HG02870 (cell line): ENCODE measurements around the gene SPATA32.
"Not testable (repeated sequence)": the region's sequence is repeated elsewhere in the genome, so short reads cannot be mapped to it uniquely, and the experiment has no call there.

Experiments
- ATAC-seq: cut with Tn5 transposase; IDR thresholded peaks from one replicate; pipeline ENCODE4 v1.9.1; 2021; ENCODE audit warnings: mild to moderate bottlenecking, moderate library complexity; ENCODE audit not compliant: unreplicated experiment

The SPATA32 gene

DNA sequence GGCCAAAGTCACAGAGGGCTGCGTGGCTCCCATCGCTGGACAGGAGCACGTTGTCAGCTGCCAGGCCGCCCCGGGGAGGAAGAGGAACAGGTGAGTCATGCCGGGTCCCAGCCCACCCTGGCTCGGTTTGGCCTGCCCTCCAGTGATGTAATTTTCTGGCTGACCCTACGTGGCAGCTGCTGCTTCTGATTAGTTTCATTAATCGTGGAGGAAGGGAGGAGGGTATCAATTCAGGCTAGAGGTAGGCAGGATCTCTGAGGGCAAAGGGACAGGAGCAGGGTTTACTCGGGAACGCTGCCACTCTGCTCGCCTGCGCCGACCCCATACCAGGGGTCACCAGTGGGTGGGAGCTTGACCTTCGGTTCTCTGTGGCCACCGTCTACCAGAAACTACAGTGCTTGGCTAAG is 11.7 kb upstream of the SPATA32 start:
- ATAC-seq, result no peak

DNA sequence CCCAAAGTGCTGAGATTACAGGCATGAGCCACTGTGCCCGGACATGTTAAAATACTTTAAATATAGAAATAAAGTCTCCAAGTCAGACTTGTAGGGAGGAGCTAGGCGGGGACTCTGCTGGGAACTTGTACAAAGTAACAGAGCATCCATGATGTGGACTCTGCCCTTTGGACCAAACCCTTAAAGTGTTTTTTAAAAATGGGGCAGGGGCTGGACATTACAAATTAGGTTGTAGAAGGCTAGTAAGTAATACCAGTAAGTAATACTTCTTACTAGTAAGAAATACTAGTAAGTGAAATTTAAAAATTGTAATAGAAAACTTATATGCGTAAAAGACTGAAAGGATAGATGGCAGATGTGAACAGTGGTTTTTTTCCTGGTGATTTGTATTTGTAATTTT is 9.7 kb upstream of the SPATA32 start:
- no peak for ATAC-seq

DNA sequence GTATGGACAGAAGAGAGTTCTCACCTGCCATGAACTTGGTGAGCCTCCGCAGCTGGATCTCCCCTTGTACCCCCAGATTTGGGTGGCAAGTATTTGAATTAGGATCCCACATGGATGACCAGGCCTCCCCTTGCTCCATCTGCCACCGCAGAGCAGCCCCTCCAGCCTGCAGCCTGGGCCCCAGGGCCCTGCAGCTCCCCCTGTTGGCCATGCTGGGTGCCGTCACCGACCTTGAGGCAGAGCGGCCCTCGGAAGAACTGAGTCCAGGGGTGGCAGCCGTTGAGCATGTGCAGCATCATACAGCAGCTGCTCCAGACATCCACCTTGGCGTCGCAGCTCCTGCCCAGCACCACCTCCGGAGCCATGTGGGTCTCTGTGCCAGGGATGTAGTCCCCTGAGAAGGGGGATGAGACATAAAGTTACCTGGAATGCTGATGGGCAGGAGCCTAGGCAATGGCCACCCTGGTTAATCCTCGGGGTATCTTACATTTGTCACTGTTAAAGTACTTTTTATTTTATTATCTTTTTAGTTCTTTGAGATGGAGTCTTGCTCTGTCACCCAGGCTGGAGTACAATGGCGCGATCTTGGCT is 9.0 kb upstream of the SPATA32 start:
- no peak for ATAC-seq

DNA sequence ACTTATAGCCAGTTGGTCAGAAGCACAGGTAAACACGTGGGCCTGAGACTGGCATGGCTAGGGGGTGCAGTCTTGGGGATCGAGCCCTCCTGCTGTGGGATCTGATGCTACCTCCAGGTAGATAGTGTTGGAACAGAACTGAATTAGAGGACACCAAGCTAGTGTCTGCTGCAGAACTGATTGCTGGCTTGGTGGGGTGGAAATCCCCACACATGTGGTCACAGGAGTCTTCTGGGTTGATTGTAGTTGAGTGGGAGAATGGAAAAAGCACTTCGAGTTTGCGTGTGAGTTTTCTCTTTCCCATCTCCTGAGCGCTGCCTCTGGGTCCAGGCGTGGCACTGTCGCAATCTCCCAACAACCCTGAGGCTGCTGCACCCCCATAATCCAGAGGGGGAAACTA is 8.0 kb upstream of the SPATA32 start:
- ATAC-seq, result no peak

DNA sequence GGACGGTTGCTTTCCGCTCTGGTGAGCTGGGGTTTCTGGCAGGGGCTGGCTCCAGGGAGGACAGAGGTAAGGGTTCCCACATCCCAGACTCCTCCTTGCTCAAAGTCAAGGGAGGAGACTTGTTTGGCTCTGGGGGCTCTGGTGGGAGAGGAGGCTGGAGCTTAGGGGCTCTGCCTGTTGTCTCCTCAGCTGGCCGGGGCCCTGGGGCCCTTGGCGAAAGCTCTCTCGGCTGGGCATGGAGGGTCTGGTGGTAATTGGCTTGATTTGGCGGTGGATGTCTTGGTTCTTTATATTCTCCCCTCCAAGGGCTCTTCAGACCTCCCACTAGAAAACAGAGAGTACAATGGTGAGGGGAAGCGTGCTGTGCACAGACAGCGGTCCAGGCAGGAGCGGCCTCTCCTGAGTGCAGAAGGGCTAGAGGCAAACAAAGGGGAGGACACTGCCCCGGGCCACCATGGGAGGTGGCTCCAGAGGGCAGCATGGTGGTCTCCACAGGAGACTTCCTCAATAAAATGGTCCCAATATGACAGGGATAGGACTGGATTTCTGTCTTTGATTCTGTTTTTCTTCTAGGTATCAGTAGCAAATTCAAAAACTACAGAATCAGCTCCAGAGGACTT is 5.7 kb upstream of the SPATA32 start:
- ATAC-seq, result no peak

DNA sequence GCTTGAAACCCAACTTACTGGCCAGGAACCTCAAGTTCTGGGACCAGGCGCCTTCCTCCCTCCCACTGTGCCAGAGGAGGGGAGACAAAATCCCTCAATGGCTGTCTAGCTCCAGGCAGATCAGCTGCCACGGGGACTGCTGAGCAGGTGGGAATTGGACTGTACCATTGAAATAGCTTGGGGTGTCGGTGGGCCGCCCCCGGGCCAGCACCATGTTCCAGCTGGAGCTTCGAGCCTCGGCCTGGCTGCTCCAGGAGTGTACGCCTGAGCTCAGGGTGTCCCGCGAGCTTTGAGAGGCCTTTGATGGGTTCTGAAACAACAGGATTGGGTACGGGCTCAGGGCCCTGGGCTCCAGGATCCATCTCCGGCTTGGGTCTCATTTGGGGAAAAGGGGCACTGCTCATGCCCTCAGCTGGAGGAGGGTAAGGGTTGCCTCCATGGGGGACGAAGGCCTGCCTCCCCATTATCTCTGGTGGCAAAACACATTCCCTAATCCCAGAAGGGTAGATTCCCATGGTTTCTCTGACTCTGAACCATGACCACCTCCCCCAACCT is 4.6 kb upstream of the SPATA32 start:
- no peak for ATAC-seq

DNA sequence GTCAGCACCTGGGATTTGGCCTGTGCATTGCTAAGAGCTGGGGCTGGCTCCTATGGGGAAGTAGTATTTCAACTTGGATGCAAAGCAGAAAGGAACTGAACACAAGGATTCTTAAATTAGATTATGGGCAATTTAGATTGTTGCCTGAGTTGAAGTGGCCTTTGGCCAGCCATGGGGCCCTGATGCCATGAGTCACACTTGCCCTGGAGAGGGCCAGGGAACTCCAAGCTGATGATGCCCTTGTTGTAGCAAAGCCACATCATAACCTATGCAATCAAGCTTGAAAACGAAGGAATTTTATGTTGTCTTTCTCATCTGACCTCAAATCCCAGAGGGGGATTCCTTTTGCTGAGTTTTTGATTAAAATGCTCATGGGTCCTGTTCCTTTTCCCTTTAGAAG is 3.9 kb upstream of the SPATA32 start:
- no peak for ATAC-seq

DNA sequence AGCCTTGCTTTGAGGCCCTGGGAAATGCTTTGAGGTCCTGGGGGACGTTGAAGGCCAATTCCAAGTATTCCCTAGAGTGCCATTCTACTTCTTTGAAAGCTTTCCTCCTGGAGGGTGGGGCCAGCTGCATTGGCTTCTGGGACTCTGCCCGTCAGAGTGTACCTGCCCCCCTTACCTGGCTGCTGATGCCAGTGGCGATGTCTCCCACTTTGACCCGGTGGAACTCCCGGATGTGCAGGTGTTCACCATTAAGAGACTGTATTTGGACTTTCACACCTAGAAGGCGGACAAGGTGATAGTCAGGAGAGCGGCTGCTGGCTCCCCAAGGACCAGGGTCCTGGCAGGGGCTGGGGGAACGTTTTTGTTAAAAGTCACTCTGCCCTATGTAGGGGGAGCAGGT is 3.1 kb upstream of the SPATA32 start:
- no peak for ATAC-seq

DNA sequence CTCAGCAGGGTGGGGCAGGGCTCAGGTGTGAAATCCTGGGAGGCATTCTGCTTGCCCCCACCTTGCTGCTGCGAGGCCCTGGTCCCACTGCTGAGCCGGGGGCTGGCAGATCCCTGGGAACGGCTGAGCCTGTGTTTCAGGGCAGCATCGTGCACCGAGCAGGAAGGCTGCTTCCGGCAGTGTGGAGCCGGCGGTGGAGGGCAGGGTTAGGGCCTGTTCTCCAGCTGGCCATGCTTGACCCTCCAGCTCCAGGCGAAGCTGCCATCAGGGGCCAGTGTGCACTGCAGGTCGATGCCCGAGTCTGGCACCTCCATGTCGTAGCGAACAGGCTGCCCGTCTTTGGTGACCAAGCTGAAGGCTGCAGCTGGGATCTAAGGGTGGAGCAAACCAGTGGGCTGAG is 2.5 kb upstream of the SPATA32 start:
- ATAC-seq, result no peak

DNA sequence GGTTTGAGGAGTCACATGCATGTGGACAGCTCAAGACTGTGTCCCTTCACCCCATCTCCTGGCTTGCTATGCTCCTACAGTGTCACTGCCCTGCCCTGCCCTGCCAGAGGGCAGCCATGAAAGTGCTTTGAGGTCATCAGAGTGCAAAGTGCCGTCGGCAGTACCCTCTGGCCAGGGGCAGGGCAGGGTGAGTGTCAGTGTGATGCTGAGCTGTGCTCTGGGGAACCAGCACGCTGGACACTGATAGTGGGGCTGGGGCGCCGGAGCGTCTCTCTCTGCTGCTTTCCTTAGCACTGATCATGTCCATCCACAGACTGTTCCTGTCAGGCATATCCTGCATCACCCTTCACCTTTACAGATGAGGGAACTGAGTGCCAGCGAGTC is 1.6 kb upstream of the SPATA32 start:
- no peak for ATAC-seq

DNA sequence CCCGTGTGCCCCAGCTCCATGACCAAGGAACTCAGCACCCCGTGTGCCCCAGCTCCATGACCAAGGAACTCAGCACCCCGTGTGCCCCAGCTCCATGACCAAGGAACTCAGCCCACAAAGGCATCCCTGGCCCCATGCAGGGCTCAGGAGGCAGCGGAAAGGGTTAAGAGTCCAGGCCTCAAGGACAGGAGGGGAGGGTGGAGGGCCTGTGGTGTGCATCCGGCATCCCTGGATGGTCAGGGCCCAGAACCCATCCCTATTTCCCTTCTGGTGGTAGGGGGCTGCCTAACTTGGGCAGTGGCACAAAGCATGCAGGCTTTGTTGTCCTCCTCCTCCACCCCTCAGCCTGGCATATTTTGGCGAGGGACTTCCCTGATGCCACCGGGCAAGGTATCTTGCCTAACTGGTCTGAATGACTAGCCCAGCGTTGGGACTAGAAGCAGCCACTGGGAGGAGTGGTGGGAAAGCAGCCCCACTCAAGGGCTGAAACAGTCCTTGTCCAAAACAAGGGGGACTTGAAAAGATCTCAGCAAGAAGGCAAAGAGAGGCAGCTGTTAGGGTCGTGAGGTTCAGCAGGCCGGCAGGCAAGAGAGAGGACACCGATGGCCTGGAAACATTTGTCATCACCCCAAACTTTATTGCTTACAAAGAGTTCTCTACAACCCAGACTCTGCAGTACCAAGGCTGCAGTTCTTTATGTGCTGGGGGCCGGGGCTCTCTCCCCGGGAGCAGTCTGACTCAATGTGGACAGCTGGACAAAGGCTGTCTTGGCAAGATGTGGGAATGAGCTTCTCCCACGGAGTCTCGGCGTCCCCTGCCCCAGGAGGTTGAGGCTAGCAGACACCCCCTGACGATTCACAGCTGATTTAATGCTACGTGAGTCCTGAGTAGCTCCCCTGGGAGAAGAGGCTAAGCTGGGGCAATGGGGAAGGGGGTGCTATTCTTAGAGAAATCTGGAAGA is 902 bp upstream of the SPATA32 start:
- no peak for ATAC-seq

DNA sequence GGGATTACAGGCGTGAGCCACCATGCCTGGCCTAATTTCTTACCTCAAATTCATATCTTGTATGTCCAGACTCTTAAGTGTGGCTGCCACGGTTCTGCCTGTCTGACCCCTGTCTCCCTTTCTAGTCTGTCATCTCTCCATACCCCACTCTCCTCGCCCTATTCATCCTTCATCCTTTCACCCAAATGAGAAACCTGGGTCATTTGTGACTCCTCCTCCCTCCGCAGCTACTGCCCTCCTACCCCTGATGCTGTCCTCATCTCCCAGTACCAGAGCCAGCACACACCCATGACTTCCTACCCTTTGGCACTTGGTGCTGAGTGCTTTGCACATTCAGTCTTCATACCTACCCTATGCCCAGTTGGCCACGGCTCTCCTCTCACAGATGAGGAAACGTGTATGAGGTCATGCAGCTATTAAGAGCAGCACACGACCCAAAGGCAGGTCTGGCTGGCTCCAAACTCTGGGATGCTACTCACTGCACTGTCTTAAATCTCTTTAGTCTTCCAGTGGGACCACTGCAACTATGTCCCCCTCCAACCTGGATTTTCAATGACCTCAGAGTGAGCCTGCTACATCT is 1.6 kb downstream of the SPATA32 start:
- ATAC-seq, result no peak

DNA sequence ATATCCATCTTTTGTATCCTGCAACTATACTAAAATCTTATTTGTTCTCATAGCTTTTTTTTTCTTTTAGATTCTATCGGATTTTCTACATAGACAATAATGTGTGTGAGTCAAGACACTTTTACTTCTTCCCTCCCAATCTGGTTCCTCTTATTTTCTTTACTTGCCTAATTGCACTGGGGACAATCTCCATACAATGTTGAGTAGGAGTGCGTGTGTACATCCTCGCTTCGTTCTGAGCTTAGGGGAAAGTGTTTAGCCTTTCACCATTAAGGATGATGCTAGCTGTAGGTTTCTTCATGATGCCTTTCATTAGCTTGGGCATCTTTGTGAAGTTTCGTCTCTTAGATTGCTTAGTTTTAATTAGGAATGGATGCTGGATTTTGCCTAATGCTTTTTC is 2.9 kb downstream of the SPATA32 start:
- ATAC-seq, result no peak

DNA sequence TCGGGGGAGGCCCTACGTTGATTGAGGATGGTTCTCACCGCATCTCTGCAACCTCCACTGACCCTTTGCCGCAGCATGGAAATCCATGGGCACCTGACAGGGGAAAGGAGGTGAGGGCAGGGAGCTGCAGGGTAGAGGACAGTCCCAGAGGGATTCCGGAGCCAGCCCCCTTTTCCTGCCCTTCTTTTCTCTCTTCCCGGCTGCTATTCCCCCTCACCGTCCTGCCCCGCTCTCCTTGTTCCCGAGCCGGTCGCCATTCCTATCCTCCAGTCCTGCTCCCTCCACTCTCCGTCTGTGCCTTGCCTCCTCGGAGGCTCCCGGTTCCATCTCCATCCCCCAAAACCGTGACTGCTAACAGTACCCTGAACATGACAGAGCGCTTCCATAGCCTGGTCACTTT is 4.8 kb downstream of the SPATA32 start:
- ATAC-seq, result no peak

DNA sequence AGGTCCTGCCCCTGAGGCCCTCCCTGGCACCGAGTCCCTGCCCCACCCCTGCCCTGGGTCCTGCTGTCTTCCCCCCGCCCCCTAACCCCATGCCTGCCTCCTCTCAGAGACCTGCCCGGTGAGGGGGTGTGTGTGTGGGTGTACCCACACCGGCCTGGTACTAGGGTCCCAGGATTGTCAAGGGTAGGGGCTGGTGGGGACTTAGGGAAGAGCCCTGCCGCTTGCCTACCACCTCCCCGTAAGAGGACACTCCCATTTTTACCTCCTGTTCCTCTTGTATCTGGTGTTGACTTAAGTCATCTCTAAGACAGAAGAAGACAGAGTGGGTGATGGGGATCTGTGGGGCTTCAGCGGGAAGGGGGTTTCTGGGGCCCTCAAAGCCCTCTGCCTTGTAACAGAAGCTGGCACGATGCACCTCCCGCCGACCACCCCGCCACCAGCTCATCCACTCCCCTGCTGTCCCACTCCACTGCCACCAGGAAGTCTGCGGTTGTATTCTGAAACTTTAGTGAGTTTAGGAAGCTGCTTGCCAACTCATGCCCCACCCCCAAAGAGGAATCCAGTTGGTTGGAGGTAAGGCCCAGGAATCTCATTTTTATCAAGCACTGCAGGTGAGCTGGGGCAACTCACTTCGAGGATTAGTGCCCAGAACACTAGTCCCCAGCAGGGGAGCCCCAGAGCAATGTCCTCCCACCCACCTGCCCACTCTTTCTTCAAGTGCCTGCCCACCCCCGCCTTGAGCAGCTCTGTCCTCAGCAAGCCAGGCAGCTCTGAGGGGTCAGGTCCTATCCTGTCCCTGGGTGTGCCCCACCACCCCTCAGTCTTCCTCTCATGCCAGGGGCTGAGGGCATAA is 5.6 kb downstream of the SPATA32 start:
- no peak for ATAC-seq

DNA sequence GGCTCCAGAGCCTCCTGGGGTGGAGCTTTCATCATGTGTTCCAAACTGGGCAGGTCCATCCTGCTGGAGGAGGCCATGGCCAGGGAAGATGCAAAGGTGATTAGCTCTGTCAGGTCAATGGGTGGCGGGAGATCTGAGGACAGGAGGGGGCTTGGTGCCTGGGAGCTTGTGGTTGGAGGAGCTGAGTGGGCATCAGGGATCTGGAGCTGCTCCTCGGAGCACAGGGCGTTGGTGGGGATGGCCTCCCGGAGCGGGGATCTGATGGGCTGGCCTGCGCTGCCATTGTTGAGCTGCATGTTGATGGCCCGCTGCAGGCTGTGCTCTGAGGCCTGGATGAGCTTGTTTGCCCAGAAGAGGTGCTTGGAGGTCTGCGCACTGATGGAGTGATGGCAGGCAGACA is 6.5 kb downstream of the SPATA32 start:
- no peak for ATAC-seq

DNA sequence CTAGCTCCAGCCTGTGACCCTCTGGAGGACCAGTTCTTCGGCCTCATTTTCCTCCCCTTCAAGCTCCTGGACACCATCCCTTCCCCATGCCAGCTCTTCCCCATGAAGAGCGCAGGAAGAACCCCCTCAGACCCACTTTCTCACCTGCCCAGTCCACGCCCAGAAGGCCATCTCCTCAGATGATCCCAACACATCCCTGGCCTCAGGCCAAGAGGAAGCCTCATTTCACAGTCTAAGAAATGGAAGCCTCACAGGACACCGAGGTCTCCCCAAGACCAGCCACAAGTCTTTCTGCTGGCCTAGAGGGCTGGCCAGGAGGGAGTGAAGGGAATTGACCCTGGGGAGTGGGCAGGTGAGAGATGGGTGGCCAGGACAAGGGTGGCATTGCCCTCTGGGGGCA is 8.0 kb downstream of the SPATA32 start:
- ATAC-seq, result no peak

DNA sequence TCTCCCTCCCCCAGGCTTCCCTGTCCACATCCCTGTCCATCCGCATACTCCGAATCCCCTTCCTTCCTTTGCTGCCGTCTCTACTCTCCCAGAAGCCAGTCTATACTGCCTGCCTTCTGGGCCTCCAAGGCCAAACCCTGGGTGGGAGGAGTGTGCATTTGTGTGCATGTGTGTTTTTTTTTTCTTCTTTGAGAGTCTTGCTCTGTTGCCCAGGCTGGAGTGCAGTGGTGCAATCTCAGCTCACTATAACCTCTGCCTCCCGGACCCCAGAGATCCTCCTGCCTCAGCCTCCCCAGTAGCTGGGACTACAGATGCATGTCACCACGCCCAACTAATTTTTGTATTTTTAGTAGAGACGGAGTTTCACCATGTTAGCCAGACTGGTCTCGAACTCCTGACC is 8.7 kb downstream of the SPATA32 start:
- ATAC-seq, result not testable (repeated sequence)

DNA sequence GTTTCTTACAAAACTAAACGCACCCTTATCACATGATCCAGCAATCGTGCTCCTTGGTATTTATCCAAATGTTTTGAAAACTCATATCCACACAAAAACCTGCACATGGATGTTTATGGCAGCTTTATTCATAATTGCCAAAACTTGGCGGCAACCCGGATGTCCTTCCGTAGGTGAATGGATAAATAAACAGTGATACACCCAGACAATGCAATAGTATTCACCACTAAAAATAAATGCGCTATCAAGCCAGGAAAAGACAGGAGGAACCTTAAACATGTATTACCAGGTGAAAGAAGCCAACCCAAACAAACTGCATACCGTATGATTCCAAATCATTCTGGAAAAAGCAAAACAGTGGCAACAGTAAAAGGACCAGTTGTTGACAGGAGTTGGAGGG is 10.0 kb downstream of the SPATA32 start:
- no peak for ATAC-seq

DNA sequence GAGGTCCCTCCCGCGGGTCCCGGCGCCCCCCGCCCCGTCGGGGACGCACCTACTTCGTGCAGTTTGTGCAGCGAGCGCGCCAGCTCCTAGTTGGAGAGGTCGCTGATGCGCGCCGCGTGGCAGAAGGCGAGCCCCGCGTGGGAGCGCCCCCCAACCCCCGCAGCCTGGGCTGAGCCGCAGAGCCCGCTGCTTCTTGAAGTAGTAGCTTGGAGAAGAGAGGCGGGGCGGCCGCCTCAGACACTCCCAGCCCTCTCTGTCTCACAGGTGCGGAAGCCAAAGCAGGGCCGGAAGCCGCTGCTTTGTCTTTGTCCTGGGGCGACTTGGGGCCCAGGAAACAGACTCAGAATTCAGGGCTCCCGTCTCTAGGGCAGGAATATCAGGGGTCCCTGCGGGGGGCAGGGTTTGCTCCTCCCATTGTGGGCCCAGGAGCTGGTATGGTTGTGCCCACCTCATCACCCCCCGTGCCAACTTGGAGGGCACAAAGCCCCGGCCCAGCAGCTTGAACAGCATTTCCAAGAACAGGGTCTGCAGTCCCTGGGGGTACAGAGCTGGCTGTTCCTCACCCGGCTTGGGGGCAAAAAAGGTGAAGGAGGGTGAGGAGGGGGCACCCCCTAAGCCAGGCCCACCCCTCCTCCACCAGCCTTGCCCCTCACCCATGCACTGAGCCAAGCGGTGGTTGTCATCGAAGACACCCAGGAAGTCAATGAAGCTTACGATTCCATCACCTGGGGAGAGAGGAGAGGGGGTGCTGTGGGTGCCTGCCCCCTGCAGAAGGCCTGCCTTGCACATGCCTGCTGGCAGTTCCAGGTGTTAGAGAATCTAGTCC is 13.5 kb downstream of the SPATA32 start:
- ATAC-seq, result peak; percentile 43
